ENCODE measurements around the gene CLVS2.

CLVS2 gene

GRCh38 chr6:123039431-123039830 is 43.4 kb downstream of the CLVS2 start:
- no peak for TF ChIP-seq CTCF (conservative IDR thresholded peaks at IDR 0.05; ENCODE audit: control insufficient read depth, insufficient read depth, low read depth, low read length)

GRCh38 chr6:123042401-123042800 is 46.4 kb downstream of the CLVS2 start:
- no peak overlapping the region for H3K4me3 ChIP-seq (ENCODE audit: control insufficient read depth, low read depth, low read length)
- no peak for TF ChIP-seq CTCF (conservative IDR thresholded peaks at IDR 0.05; ENCODE audit: control insufficient read depth, insufficient read depth, low read depth, low read length)
- DNase-seq (ENCODE audit: low read depth), result no peak

More at GRCh38 chr6:123039431-123039830, 43.4 kb downstream of the CLVS2 start:
- H3K4me3 ChIP-seq (ENCODE audit: control insufficient read depth, low read depth, low read length), result no peak overlapping the region
- DNase-seq (ENCODE audit: low read depth), result no peak

- no peak for TF ChIP-seq CTCF (conservative IDR thresholded peaks at IDR 0.05; ENCODE audit: control insufficient read depth, insufficient read depth, low read depth, low read length)
- H3K4me3 ChIP-seq (ENCODE audit: control insufficient read depth, low read depth, low read length), result no peak overlapping the region
- no peak for DNase-seq (ENCODE audit: low read depth)
These were observed 48.4 kb downstream of the CLVS2 start for GRCh38 chr6:123044341-123044860.

GRCh38 chr6:123053602-123054225 is 57.7 kb downstream of the CLVS2 start:
- no peak for TF ChIP-seq CTCF (conservative IDR thresholded peaks at IDR 0.05; ENCODE audit: control insufficient read depth, insufficient read depth, low read depth, low read length)
- DNase-seq (ENCODE audit: low read depth), result peak; percentile 31
- no peak overlapping the region for H3K4me3 ChIP-seq (ENCODE audit: control insufficient read depth, low read depth, low read length)

GRCh38 chr6:123055256-123055655 is 59.2 kb downstream of the CLVS2 start:
- DNase-seq (ENCODE audit: low read depth), result peak; percentile 69
- no peak overlapping the region for H3K4me3 ChIP-seq (ENCODE audit: control insufficient read depth, low read depth, low read length)
- TF ChIP-seq CTCF (conservative IDR thresholded peaks at IDR 0.05; ENCODE audit: control insufficient read depth, insufficient read depth, low read depth, low read length), result no peak

- no peak for TF ChIP-seq CTCF (conservative IDR thresholded peaks at IDR 0.05; ENCODE audit: control insufficient read depth, insufficient read depth, low read depth, low read length)
- DNase-seq (ENCODE audit: low read depth), result no peak
- no peak overlapping the region for H3K4me3 ChIP-seq (ENCODE audit: control insufficient read depth, low read depth, low read length)
These were observed 66.6 kb downstream of the CLVS2 start for GRCh38 chr6:123062670-123063069.

Data from fibroblast of mammary gland (primary cell).